ENCODE results near the gene SP8. TPM values are rescaled to one million over a fixed set of nuclear protein-coding genes. Genes with fewer than 3 reads are reported as not detected.
"Not testable (repeated sequence)": the region's sequence is repeated elsewhere in the genome, so short reads cannot be mapped to it uniquely, and the experiment has no call there.

The SP8 gene
- not detected in 2 replicates for total RNA-seq

DNA sequence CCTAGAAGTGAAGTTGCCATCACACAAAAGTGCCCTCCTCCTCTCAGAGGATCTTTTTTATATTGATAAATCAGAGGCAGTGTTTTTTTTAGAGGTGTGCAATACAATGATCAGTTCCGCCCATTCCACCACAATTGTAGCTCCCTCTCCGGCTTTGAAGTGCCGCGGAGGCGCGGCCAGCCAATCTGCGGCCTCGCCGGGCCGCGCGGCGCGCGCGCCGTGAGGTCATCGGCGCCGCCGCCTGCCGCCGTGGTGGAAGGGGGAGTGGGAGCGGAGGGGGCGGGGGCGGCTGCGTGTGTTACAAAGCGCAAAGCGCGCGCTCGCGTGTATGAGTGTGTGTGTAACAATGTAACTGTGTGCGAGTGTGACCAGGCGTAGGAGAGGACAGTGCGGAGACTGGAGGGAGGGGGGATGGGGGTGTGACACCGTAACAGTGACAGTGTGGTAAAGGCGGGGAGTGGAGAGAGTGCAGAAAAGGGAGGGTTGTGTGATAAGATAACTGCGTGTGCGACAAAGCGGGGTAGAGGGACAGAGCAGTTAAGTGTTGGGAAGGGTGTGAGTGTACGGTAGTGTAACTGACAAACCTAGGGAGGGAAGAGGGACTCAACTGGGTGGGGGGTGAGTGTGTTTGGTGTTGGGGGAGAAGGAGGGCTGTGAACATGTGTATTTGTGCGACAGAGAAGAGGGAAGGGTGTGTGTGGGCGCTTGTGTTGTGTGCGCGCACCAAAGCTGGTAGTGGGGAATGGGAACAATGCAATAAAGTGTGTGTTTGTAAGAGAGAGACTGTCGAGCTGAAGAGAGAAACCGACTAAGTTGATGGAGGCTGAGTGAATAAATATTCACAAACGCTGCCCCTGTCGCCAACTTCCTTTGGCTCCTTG is at the start of gene SP8:
Gene SP8, minus strand, starts transcription at position 108 of the 881 bp plus-strand sequence. Its CDS starts 88 bp downstream, at position 20.
- no peak for DNase-seq (ENCODE audit: low read depth, low spot score)

DNA sequence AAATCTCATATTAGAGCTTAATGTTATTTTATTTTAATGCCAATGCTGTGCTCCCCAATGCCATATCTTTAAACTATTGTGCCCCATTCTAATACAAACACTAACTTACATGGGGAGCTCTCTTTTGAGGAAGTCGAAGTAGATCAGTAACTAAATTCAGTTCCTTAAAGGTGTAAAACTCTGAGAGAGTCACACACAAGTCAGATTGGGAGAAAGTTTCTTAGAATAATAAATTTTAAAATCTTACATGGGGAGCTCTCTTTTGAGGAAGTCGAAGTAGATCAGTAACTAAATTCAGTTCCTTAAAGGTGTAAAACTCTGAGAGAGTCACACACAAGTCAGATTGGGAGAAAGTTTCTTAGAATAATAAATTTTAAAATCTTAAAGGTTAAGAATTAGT is 49.7 kb upstream of the SP8 start:
- DNase-seq (ENCODE audit: low read depth, low spot score), result not testable (repeated sequence)

GRCh38 chr7:20835111-20835750 is 48.5 kb upstream of the SP8 start:
- DNase-seq (ENCODE audit: low read depth, low spot score), result no peak

- DNase-seq (ENCODE audit: low read depth, low spot score), result no peak
Measured at GRCh38 chr7:20834656-20835055, 48.0 kb upstream of the SP8 start.

DNA sequence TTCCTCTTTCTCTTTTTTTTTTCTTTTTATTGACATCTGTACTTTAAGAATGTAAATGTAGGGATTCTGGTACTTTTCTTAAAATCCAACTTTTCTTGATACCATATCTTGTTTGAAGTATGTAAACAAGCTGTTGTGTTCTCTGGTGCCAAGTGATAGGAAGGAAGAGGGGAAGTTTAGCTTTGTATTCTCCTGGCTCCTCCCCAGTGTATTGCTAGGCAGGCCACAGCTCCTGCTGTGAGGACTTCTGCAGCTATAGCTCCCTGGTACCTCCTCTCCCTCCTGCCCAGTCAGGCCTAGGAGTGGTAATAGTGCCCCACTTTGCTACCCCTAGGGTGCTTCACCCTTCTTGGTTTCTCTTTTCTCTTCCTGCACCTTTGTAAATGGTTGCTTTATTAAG is 45.3 kb upstream of the SP8 start:
- DNase-seq (ENCODE audit: low read depth, low spot score), result no peak

- DNase-seq (ENCODE audit: low read depth, low spot score), result no peak
Measured at GRCh38 chr7:20831451-20831850, 44.8 kb upstream of the SP8 start.

GRCh38 chr7:20828947-20829346 is 42.3 kb upstream of the SP8 start:
- no peak for DNase-seq (ENCODE audit: low read depth, low spot score)

- DNase-seq (ENCODE audit: low read depth, low spot score), result no peak
Measured at GRCh38 chr7:20827172-20827571, 40.5 kb upstream of the SP8 start.

DNA sequence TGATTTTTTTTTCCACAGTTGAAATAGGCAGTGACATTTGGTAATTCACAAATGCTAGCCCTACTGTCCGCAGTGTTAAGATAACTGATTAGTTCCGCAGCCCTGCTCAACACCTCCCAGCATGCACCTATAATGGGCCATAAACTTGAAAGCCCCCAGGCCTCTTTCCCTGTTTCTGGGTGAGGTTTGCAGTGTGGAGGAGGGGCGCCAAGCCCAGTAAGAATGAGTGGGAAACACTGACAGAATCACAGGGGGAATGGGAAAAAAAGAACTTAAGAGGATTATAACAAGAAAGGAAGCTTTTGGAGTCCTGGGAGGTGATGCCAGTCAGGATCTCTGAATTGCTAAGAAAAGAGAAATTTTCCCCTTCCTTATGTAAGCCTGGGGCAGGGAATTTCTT is 39.6 kb upstream of the SP8 start:
- DNase-seq (ENCODE audit: low read depth, low spot score), result no peak

DNA sequence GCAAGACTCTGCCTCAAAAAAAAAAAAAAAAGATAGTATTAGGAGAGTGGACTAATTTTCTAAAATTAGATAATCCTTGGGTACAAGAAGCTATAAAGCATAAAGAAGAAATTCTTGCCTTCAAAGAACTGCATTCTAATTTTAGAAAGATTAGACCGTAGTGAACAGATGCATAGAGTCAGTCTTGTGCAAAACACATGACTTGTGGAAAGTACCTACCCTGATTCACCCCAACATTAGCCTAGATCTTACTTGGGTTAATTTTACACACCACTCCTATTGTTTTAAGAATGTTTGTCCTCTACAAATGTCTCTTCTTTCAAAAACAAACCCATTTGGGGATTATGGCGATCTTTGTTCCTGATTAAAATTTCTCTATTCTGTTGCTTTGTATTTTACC is 38.9 kb upstream of the SP8 start:
- no peak for DNase-seq (ENCODE audit: low read depth, low spot score)

DNA sequence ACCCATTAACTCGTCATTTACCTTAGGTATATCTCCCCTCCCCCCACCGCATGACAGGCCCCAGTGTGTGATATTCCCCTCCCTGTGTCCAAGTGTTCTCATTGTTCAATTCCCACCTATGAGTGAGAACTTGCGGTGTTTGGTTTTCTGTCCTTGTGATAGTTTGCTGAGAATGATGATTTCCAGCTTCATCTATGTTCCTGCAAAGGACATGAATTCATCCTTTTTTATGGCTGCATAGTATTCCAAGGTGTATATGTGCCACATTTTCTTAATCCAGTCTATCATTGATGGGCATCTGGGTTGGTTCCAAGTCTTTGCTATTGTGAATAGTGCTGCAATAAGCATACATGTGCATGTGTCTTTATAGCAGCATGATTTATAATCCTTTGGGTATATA is 34.7 kb upstream of the SP8 start:
- not testable (repeated sequence) for DNase-seq (ENCODE audit: low read depth, low spot score)

GRCh38 chr7:20816372-20816959 is 29.8 kb upstream of the SP8 start:
- DNase-seq (ENCODE audit: low read depth, low spot score), result no peak

DNA sequence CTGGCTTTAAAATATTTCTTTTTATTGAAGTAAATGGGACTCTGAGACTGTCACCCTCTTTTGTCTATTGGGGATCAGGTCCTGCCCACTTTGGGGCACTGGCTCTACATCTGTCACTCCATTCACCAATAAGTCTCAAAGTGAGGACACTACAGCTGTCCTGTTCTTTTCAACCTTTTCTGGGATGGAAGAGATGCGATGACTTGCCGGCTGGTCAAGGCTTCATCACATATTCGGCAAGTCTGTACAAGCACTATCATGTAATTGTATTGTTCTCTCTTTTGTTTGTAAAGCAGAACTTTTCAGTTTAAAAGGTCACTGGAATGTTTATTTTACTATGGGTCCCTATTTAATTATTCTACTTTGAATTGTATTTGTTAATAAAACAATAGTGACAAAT is 17.7 kb upstream of the SP8 start:
- DNase-seq (ENCODE audit: low read depth, low spot score), result no peak

- DNase-seq (ENCODE audit: low read depth, low spot score), result no peak
Measured at GRCh38 chr7:20799566-20800366, 13.1 kb upstream of the SP8 start.

DNA sequence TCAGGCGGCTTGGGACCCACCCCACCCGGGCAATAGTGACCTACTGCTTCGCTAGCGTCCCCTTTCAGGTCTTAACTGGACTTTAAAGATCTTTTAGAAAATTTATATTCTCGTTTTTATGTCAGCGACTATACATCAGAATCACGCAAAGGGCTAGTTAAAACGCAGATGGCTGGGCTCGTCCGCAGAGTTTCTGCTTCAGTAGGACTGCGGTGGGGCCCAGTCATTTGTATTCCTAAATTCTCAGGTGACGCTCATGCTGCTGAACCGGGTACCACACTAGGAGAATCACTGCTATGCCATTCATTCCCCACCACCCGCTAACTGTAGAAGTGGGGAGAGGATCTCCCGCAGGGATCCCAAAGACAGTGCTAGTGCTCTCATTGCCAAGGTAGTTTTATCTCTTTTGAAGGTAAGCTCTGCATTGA is 12.0 kb upstream of the SP8 start:
- no peak for DNase-seq (ENCODE audit: low read depth, low spot score)

- DNase-seq (ENCODE audit: low read depth, low spot score), result no peak
Measured at GRCh38 chr7:20798081-20798693, 11.5 kb upstream of the SP8 start.

- no peak for DNase-seq (ENCODE audit: low read depth, low spot score)
Measured at GRCh38 chr7:20797462-20798080, 10.9 kb upstream of the SP8 start.

DNA sequence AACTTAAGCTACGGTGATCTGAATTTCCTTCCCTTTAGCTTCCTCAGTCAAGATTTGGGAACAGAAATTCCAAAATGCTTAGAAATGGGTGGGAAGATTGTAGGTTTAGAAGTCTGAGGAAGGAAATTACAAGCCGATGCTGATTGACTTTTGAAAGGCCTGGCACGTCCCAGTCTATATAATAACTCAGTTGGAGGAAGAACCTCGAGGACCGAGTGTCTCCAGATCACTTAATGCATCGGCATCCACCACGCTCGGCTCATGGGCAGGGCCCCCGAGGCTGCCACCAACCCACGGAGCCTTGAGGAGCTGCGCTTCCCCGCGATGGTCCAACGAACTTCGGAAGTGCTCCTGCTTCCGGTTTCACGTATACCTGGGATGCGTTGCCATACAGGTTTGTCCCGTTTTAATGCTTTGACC is 10.4 kb upstream of the SP8 start:
- DNase-seq (ENCODE audit: low read depth, low spot score), result no peak

- DNase-seq (ENCODE audit: low read depth, low spot score), result no peak
Measured at GRCh38 chr7:20796500-20796899, 9.8 kb upstream of the SP8 start.

DNA sequence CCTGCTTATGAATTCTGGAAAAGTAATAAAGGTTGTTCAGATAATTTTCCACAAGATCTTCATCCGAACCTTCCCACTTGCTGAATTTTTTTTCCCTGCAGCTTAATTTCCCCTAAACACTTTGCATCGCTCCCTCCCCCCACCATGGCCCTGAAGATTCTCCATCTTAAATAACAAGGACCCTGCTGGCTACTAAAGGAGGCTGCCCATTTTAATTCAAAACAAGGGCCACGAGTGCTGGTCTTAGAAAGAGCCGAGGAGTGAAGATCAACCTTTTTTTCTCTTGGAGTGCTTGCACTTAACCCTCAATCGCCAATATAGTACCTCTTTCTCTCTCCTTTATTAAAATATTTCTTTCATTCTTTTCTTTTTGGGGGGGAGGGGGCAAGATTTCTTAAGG is 9.2 kb upstream of the SP8 start:
- no peak for DNase-seq (ENCODE audit: low read depth, low spot score)

- no peak for DNase-seq (ENCODE audit: low read depth, low spot score)
Measured at GRCh38 chr7:20795361-20795760, 8.7 kb upstream of the SP8 start.
